SU-DHL-6 (cell line): ENCODE data around the gene DOCK3.

Experiments
- CTCF ChIP-seq: fragments of 200-600 bp; sonication (generic); IDR thresholded peaks from one replicate; pipeline ENCODE4 v1.5.1; 2017; ENCODE audit warnings: antibody characterized with exemption, mild to moderate bottlenecking, low read length, moderate library complexity; ENCODE audit not compliant: insufficient read depth, poor library complexity, severe bottlenecking
- EZH2phosphoT487 ChIP-seq: fragments of 200-600 bp; sonication (generic), shearing (Covaris generic); conservative IDR thresholded peaks from 2 replicates; pipeline ENCODE4 v1.6.1; 2018; ENCODE audit warnings: mild to moderate bottlenecking, antibody characterized with exemption, low read length, moderate library complexity, mixed read lengths

GRCh38 chr3:50648313-50648712, 26.4 kb upstream of the DOCK3 start:
- TF ChIP-seq CTCF (no peak), EZH2phosphoT487 (no peak)
